Choroid plexus epithelial cell (primary cell): ENCODE data around the gene KRT16.

ENCODE experiments used
- DNase-seq: peaks from one replicate; pipeline ENCODE4 v3.0.0-alpha.2; 2010; ENCODE audit warnings: low read depth
- H3K4me3 ChIP-seq: 2 replicates; pipeline ENCODE4 v1.5.1; 2011; ENCODE audit warnings: low read depth, mild to moderate bottlenecking, control low read depth, low read length, moderate library complexity
- TF ChIP-seq, protein P1 (sequence below): conservative IDR thresholded peaks from 2 replicates; pipeline ENCODE4 v1.5.1; 2011; ENCODE audit warnings: low read depth, mild to moderate bottlenecking, control low read depth, inconsistent platforms, low read length, moderate library complexity

Gene KRT16

DNA sequence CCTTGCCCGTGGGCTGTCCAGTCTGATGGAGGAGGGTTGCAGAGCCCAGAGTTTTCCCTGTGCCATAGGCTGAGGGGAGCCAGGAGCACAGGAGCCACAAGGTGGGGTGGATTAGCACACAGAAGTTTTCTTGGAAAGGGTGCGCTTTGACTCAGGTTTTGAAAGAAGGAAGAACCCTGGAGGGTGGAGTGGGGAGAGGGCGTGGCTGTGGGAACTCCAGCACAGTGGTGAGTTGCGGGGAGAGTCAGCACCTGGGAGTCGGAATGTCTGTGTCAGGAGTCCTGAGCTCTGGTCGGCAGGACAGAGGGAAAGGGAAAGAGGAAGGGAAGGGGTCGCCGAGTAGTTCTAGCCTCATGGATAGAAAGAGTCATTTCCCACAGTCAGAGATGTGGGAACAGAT is 17.0 kb downstream of the KRT16 start:
- no peak for DNase-seq
- TF ChIP-seq, protein P1, sequence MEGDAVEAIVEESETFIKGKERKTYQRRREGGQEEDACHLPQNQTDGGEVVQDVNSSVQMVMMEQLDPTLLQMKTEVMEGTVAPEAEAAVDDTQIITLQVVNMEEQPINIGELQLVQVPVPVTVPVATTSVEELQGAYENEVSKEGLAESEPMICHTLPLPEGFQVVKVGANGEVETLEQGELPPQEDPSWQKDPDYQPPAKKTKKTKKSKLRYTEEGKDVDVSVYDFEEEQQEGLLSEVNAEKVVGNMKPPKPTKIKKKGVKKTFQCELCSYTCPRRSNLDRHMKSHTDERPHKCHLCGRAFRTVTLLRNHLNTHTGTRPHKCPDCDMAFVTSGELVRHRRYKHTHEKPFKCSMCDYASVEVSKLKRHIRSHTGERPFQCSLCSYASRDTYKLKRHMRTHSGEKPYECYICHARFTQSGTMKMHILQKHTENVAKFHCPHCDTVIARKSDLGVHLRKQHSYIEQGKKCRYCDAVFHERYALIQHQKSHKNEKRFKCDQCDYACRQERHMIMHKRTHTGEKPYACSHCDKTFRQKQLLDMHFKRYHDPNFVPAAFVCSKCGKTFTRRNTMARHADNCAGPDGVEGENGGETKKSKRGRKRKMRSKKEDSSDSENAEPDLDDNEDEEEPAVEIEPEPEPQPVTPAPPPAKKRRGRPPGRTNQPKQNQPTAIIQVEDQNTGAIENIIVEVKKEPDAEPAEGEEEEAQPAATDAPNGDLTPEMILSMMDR, result no peak
- H3K4me3 ChIP-seq, result no peak overlapping the region

DNA sequence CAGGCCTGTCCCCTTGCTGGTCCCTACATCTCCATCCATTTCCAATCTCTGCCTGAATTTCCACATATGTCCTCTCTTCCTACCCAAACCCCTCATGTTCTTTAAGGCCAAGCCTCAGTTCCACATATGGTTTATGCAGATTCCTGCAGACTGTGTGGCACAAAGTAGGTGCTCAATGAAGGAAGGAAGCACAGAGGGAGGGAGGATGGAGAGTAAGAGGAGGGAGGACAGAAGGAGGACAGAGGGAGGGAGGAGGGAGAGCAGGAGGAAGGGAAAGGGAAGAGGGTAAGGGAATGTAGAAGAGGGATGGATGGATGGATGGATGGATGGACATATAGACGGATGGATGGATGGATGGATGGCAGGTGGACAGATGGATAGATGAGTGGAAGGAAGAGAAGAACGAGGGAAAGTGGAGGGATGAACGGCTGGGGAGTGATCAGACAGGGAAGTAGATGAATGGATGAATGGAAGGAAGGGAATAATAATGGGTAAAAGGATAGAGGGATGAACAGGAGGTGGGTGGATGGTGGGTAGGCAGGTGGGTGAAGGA is 18.1 kb downstream of the KRT16 start:
- H3K4me3 ChIP-seq, result no peak overlapping the region
- DNase-seq, result no peak
- TF ChIP-seq, protein P1, result no peak

DNA sequence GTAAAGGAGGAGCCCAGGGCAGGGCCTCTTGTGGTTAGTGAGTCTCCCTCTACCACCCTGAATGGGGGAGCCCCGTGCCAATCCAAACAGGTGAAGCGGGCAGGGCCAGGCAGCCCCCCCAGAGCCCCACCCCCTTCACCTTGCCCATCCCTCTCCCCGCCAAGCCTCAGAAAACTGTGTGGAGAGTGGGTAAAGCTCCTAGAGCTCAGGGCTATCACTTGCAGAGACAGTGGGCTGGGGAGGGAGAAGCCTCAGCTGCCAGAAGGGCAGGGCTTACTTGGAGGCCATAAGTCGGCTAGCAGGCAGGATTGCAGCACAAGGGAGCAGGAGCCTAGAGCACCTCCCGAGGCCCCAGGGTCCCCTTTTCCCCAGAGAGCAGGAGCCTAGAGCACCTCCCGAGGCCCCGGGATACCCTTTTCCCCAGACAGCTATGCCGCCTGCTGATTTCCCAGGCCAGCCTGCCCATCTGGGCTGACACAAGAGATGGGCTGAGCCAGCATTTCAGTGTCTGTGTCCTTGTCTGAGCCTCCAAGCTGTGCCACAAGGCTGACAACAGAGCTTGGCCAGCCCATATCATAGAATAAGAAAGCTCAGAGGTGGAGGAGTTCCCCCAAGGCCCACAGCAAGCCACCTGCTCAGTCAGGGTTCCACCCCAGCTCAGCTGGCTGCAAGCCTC is 19.1 kb downstream of the KRT16 start:
- TF ChIP-seq, protein P1, result no peak
- no peak for DNase-seq
- no peak overlapping the region for H3K4me3 ChIP-seq

DNA sequence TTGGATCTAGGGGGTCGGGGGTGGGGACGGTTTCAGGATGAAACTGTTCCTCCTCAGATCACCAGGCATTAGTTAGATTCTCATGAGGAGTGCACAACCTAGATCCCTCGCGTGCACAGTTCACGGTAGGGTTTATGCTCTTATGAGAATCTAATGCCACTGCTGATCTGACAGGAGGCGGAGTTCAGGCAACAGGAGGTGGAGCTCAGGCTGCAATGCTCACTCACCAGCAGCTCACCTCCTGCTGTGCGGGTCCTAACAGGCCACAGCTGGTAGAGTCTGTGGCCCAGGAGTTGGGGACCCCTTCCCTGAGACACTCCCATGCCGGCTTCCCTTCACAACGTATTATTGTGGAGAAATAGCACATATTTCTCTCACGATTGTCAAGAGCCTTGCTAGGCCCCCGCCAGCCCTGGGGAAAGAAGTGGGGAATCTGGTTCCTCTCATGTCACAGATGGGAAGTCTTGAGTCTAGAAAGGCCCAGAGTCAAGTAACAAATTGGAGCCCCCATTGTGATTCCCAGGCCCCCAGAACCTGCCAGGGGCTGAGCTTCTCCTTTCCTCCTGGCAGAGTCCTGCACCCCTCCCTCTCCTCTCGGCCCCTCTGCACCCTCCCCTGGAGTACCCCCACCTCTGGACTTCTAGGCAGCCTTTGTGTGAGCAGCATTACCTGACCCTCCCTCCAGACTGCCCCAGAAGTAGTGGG is 19.8 kb downstream of the KRT16 start:
- DNase-seq, result no peak
- TF ChIP-seq, protein P1, result no peak
- H3K4me3 ChIP-seq, result no peak overlapping the region

DNA sequence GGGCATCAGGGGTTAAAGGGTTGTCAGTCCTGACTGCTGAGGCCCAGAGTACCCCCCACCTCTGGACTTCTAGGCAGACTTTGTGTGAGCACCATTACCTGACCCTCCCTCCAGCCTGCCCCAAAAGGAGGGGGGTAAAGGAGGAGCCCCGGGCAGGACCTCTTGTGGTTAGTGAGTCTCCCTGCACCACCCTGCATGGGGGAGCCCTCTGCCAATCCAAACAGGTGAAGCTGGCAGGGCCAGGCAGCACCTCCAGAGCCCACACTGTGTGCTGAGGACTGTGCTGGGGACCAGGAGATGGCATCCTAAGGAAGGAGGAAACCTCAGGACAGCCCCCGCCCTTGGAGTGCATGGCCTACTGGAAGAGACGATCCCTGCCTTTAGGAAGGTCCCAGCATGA is 23.3 kb downstream of the KRT16 start:
- no peak overlapping the region for H3K4me3 ChIP-seq
- DNase-seq, result no peak
- TF ChIP-seq, protein P1, result no peak

DNA sequence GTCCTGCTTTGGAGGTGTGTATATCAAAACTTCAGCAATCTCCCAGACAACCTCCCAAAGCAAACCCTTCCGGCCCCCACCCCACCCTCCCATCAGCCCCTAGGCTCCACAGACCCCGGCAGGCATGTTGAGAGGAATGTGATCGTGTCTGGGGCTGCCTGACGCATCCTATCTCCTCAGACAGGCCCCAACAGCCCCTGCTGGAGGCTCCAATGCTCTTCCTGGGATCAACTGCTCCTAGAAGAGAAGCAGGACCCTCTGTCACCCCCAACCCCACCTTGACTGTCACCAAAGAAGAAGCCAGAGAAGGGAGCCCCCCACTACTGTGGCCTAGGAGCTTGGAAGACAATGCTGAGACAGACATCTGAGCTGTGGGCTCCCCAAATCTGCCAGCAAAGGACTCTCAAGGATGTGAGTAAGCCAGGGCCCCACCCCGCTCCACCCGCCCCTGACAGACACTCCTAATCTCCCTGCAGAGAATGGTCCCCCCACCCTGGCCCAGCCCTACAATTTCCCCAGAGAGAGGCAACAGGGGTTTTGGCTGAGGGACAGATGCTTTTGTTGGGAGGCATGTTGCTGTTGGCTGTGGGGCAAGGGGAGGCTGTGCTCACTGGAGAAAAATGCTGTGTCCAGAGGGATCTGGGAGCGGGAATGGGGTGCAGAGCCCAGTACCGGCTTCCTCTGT is 24.3 kb downstream of the KRT16 start:
- no peak overlapping the region for H3K4me3 ChIP-seq

More for the DNA sequence above, 24.3 kb downstream of the KRT16 start:
- TF ChIP-seq, protein P1, result no peak
- DNase-seq, result no peak
